HG02642 (cell line): ENCODE results near the gene TMEM14A.

ENCODE experiments used
- ATAC-seq: cut with Tn5 transposase; IDR thresholded peaks from one replicate; pipeline ENCODE4 v1.9.1; 2021; ENCODE audit warnings: mild to moderate bottlenecking; ENCODE audit not compliant: unreplicated experiment, poor library complexity

The TMEM14A gene

DNA sequence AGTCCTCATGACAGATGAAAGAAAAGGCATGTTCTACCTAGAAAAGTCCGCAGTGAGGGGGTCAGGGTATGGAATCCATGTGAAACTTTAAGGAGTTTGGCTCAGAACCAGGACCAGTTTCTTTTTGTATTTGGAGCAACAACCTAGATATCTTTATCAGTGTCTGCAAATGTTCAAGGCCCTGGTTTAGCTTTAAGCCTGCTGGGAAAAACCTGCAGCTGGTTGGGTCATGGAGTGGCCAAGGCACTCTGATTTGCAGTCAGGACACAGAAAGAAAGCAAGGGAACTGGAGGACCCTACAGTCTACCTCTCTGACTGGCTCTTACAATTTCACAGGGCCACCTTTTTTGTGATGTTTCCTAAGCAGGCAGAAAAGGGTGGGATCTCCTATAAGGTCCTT lies 58.7 kb downstream of the TMEM14A start:
- no peak for ATAC-seq

GRCh38 chr6:52731719-52732118 lies 60.8 kb downstream of the TMEM14A start:
- ATAC-seq: no peak

DNA sequence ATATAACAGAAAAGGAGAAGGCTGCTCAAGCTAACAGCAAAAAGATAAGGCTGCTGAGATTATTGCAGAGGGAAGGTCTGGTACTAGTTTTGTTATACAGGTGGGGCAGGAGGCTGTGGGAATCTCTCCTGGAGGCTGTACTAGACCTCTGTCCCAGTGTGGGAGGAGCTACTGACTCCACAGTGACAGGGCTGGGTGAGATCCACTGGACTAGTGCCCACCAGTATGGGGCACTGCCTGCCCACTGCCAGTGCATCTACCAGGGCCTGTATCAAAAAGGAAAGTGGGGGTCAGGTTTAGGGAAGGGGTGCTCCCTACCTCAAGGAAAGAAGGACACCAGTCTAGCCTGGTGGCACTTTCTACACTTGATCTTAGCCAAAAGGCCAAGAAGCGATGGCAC lies 62.3 kb downstream of the TMEM14A start:
- no peak for ATAC-seq

GRCh38 chr6:52734072-52734471 lies 63.2 kb downstream of the TMEM14A start:
- no peak for ATAC-seq

DNA sequence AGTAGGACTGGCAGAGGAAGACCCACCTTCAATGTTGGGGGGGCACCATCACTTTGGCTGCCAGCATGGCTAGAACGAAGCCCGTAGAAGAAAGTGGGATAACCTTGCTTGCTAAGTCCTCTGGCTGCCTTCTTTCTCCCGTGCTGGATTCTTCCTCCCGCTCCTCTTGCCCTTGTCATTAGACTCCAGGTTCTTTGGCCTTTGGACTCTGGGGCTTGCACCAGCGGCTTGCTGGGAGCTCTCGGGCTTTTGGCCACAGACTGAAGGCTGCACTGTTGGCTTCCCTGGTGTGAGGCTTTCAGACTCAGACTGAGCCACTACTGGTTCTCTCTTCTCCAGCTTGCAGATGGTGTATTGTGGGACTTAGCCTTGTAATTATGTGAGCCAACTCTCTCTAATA lies 64.2 kb downstream of the TMEM14A start:
- no peak for ATAC-seq

DNA sequence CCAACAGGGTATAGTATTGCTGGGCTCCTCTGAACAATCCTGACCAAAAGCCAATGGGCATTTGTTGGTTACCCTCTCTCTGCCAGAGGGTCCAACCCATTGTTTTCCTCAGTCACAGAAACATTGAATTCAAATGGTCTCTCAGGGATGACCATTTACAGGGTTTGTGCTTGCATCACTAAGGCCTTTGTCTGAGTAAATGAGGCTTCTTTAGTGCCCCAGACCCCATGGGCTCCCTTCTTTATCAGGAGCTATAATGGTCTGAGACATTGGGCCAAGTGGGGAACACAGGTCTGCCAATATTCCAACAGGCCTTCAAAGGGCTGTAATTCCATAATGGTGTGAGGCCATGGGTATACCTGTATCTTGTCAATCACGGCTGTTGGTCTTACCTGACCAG lies 65.2 kb downstream of the TMEM14A start:
- no peak for ATAC-seq
